ENCODE measurements around the gene LRRC72.
"Not testable (repeated sequence)": the region's sequence is repeated elsewhere in the genome, so short reads cannot be mapped to it uniquely, and the experiment has no call there.

LRRC72 gene

GRCh38 chr7:16581286-16581685 is 54.7 kb downstream of the LRRC72 start:
- no peak for DNase-seq (ENCODE audit: low spot score)

- no peak for DNase-seq (ENCODE audit: low spot score)
These were observed 57.2 kb downstream of the LRRC72 start for GRCh38 chr7:16583834-16584233.

- no peak for DNase-seq (ENCODE audit: low spot score)
These were observed 58.9 kb downstream of the LRRC72 start for GRCh38 chr7:16585540-16585939.

- no peak for DNase-seq (ENCODE audit: low spot score)
These were observed 59.7 kb downstream of the LRRC72 start for GRCh38 chr7:16586081-16586874.

- no peak for DNase-seq (ENCODE audit: low spot score)
These were observed 60.5 kb downstream of the LRRC72 start for GRCh38 chr7:16587129-16587528.

- DNase-seq (ENCODE audit: low spot score) = no peak
These were observed 61.2 kb downstream of the LRRC72 start for GRCh38 chr7:16587790-16588189.

- DNase-seq (ENCODE audit: low spot score) = no peak
These were observed 63.3 kb downstream of the LRRC72 start for GRCh38 chr7:16589881-16590280.

- no peak for DNase-seq (ENCODE audit: low spot score)
These were observed 63.8 kb downstream of the LRRC72 start for GRCh38 chr7:16590424-16590823.

GRCh38 chr7:16592395-16592794 is 65.8 kb downstream of the LRRC72 start:
- DNase-seq (ENCODE audit: low spot score) = no peak

GRCh38 chr7:16594061-16594460 is 67.4 kb downstream of the LRRC72 start:
- no peak for DNase-seq (ENCODE audit: low spot score)

GRCh38 chr7:16594676-16595075 is 68.1 kb downstream of the LRRC72 start:
- DNase-seq (ENCODE audit: low spot score) = no peak

- DNase-seq (ENCODE audit: low spot score) = not testable (repeated sequence)
These were observed 69.0 kb downstream of the LRRC72 start for GRCh38 chr7:16595596-16595995.

- DNase-seq (ENCODE audit: low spot score) = no peak
These were observed 71.4 kb downstream of the LRRC72 start for GRCh38 chr7:16598015-16598414.

- no peak for DNase-seq (ENCODE audit: low spot score)
These were observed 73.2 kb downstream of the LRRC72 start for GRCh38 chr7:16599860-16600259.

GRCh38 chr7:16603633-16604032 is 77.0 kb downstream of the LRRC72 start:
- DNase-seq (ENCODE audit: low spot score) = no peak

GRCh38 chr7:16604054-16604453 is 77.4 kb downstream of the LRRC72 start:
- DNase-seq (ENCODE audit: low spot score) = peak; percentile 18

- DNase-seq (ENCODE audit: low spot score) = no peak
These were observed 80.1 kb downstream of the LRRC72 start for GRCh38 chr7:16606704-16607103.

GRCh38 chr7:16609842-16610450 is 83.3 kb downstream of the LRRC72 start:
- DNase-seq (ENCODE audit: low spot score) = no peak

GRCh38 chr7:16611711-16612110 is 85.1 kb downstream of the LRRC72 start:
- DNase-seq (ENCODE audit: low spot score) = no peak

GRCh38 chr7:16615228-16615627 is 88.6 kb downstream of the LRRC72 start:
- no peak for DNase-seq (ENCODE audit: low spot score)

- no peak for DNase-seq (ENCODE audit: low spot score)
These were observed 89.5 kb downstream of the LRRC72 start for GRCh38 chr7:16616122-16616521.

GRCh38 chr7:16616542-16616941 is 89.9 kb downstream of the LRRC72 start:
- DNase-seq (ENCODE audit: low spot score) = no peak

- no peak for DNase-seq (ENCODE audit: low spot score)
These were observed 93.4 kb downstream of the LRRC72 start for GRCh38 chr7:16619979-16620408.

- no peak for DNase-seq (ENCODE audit: low spot score)
These were observed 99.8 kb downstream of the LRRC72 start for GRCh38 chr7:16626388-16626787.

All from hematopoietic multipotent progenitor cell treated with erythropoietin and hydrocortisone succinate and interleukin-3 and kit ligand, for 15 days (in vitro differentiated cells).